ENCODE results near the gene SLC17A7. TPM values are rescaled to one million over a fixed set of nuclear protein-coding genes. Genes with fewer than 3 reads are reported as not detected.

SLC17A7 gene
- total and polyA plus RNA-seq, 7 experiments from 2014 or later = 0.12 to 0.22 TPM; not detected in 5

DNA sequence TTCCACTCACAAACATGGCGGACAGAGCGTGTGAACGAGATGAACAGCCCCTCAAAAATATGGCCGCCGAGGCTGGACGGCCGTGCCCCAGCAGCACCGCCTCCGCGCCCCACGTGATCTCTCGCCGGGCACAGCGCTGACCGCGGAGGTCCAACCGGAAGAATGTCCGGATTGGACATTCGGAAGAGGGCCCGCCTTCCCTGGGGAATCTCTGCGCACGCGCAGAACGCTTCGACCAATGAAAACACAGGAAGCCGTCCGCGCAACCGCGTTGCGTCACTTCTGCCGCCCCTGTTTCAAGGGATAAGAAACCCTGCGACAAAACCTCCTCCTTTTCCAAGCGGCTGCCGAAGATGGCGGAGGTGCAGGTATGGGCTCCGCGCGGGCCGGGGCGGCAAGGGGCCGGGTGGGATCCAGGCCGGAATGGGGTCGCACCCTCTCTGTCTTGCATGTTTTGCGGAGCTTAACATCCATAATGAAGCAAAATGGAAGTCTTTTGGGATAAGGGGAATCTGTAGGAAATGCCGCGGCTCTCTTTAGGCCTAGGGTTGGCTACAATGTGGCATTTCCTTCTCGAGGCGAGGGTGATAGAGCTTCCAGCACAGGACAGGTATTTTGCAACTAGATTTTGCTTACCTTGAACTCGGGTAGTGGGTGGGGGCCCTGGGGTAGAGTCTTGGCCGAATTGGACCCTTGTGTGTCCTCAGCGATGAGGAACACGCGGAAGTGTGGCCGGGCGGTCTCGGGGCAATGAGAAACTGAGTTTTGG is 46.1 kb upstream of the SLC17A7 start, which contains the start of gene RPL13A:
TSS of gene RPL13A (plus strand) at position 332 of the 769 bp plus-strand sequence. CDS start at position 354, 22 bp downstream.
- Mint-ChIP-seq H3K4me1 (peaks cover 27 to 52% (median 42%) of the 10 kb centered on the region in 7 donors), H3K4me3 (peak within 1 kb of the TSS; percentile 95 to 99 (median 98)), H3K9me3 (peaks cover 0 to 12% (median 0%) of the 10 kb centered on the region in 11 donors), H3K27ac (peak within 1 kb of the TSS; percentile 89 to 99 (median 96)), H3K27me3 (peaks cover 0 to 9% (median 0%) of the 10 kb centered on the region in 5 donors), H3K36me3 (peaks cover 7 to 50% (median 26%) of the 10 kb centered on the region in 5 donors)
- intact Hi-C loops (cut with micrococcal nuclease) = loop anchor here (1.0 kb wide), 6 partner anchors 9 to 279 kb away; partner anchors contain the start of genes FLT3LG (in 2 of the 2), RPS11 (in 2 of the 2), ALDH16A1 (in 1 of the 2) and PIH1D1 (in 1 of the 2)
- H3K27ac ChIP-seq (ENCODE audit: low read depth, low read length) = peak within 1 kb of the TSS; percentile 92
- ATAC-seq (peak; percentile 94), DNase-seq (peak; percentile 97 to 99 (median 99))
- H3K4me3 ChIP-seq (ENCODE audit: low read length) = peak within 1 kb of the TSS; percentile 100
- H3K36me3 ChIP-seq (ENCODE audit: control insufficient read depth in 2 of 3, insufficient read depth in 3 of 3, low read length in 3 of 3) = peaks cover 23 to 73% (median 40%) of the 10 kb centered on the region in 3 experiments
- peaks cover 19 to 26% of the 10 kb centered on the region in 2 donors for H3K4me1 ChIP-seq (ENCODE audit: control insufficient read depth in 2 of 2, insufficient read depth in 2 of 2, low read length in 2 of 2)
- CTCF ChIA-PET = interaction anchor here (0.5 to 1.1 kb wide), 2 partner anchors 16 to 708 kb away, joined by 3 read pairs; no protein-coding TSS in a partner anchor
- no peaks in the 10 kb centered on the region for H3K27me3 ChIP-seq (ENCODE audit: control insufficient read depth in 2 of 2, insufficient read depth in 2 of 2, low read length in 2 of 2)
- no peaks in the 10 kb centered on the region for H3K9me3 ChIP-seq (ENCODE audit: control insufficient read depth in 2 of 3, low read length in 3 of 3)
- POLR2A ChIA-PET = interaction anchor here (0.7 to 3.0 kb wide), 26 partner anchors 9 to 390 kb away, joined by 3 to 36 read pairs (median 4); partner anchors contain the start of genes AKT1S1, ALDH16A1, FLT3LG and GFY

DNA sequence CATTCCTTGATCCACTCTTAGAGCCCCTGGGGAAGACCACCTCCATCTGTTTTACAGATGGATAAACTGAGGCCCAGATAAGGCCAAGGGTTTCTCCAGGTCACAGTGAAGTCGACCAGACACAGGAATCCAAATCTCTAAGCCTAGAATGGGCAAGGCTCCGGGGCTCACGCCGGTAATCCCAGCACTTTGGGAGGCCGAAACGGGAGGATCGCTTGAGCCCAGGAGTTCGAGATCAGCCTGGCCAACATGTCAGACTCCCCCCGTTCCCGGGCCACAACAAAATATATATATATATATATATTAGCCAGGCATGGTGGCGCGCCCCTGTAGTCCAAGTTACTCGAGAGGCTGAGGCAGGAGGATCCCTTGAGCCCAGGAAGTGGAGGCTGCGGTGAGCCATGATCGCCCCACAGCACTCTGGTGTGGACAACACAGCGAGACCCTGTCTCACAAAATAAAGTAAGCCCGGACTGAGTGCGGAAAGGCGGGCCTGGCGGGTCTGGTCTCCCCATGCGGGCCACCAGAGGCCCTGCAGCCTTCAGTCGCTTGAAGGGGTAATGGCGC is 45.5 kb upstream of the SLC17A7 start:
- no peak for DNase-seq
- H3K4me3 Mint-ChIP-seq = peak overlapping the region; percentile 95 to 99 (median 98)
- intact Hi-C loops (cut with micrococcal nuclease) = loop anchor here (1.0 kb wide), 6 partner anchors 10 to 280 kb away; partner anchors contain the start of genes FLT3LG (in 2 of the 2), RPS11 (in 2 of the 2), ALDH16A1 (in 1 of the 2) and PIH1D1 (in 1 of the 2)
- no peaks in the 10 kb centered on the region for H3K9me3 ChIP-seq (ENCODE audit: control insufficient read depth in 2 of 3, low read length in 3 of 3)
- H3K36me3 Mint-ChIP-seq = peaks cover 6 to 47% (median 21%) of the 10 kb centered on the region in 5 donors
- no peak for ATAC-seq
- H3K4me3 ChIP-seq (ENCODE audit: low read length) = no peak overlapping the region
- no peaks in the 10 kb centered on the region for H3K27me3 ChIP-seq (ENCODE audit: control insufficient read depth in 2 of 2, insufficient read depth in 2 of 2, low read length in 2 of 2)
- H3K27ac Mint-ChIP-seq = peak overlapping the region; percentile 89 to 99 (median 96)
- ChIA-PET CTCF (interaction anchor here (1.1 kb wide), 1 partner anchor 16 kb away, joined by 3 read pairs; no protein-coding TSS in a partner anchor), POLR2A (interaction anchor here (1.0 to 4.9 kb wide), 12 partner anchors 8 to 152 kb away, joined by 3 to 36 read pairs (median 7); partner anchors contain the start of genes ALDH16A1, FLT3LG, PIH1D1 and PRR12)
- peaks cover 0 to 12% (median 0%) of the 10 kb centered on the region in 11 donors for H3K9me3 Mint-ChIP-seq
- H3K4me1 Mint-ChIP-seq = peaks cover 23 to 51% (median 40%) of the 10 kb centered on the region in 7 donors
- H3K36me3 ChIP-seq (ENCODE audit: control insufficient read depth in 2 of 3, insufficient read depth in 3 of 3, low read length in 3 of 3) = peaks cover 17 to 73% (median 36%) of the 10 kb centered on the region in 3 experiments
- peaks cover 0 to 9% (median 0%) of the 10 kb centered on the region in 5 donors for H3K27me3 Mint-ChIP-seq
- H3K4me1 ChIP-seq (ENCODE audit: control insufficient read depth in 2 of 2, insufficient read depth in 2 of 2, low read length in 2 of 2) = peaks cover 19 to 26% of the 10 kb centered on the region in 2 donors
- H3K27ac ChIP-seq (ENCODE audit: low read depth, low read length) = peak overlapping the region; percentile 92

GRCh38 chr19:49486232-49486631 is 44.9 kb upstream of the SLC17A7 start:
- Histone ChIP-seq H3K27me3 (ENCODE audit: control insufficient read depth in 2 of 2, insufficient read depth in 2 of 2, low read length in 2 of 2) (no peaks in the 10 kb centered on the region), H3K4me3 (ENCODE audit: low read length) (no peak overlapping the region), H3K36me3 (ENCODE audit: control insufficient read depth in 2 of 3, insufficient read depth in 3 of 3, low read length in 3 of 3) (peaks cover 12 to 72% (median 34%) of the 10 kb centered on the region in 3 experiments), H3K9me3 (ENCODE audit: control insufficient read depth in 2 of 3, low read length in 3 of 3) (no peaks in the 10 kb centered on the region), H3K4me1 (ENCODE audit: control insufficient read depth in 2 of 2, insufficient read depth in 2 of 2, low read length in 2 of 2) (peaks cover 19 to 26% of the 10 kb centered on the region in 2 donors), H3K27ac (ENCODE audit: low read depth, low read length) (peak overlapping the region; percentile 92)
- Mint-ChIP-seq H3K27me3 (peaks cover 0 to 9% (median 0%) of the 10 kb centered on the region in 5 donors), H3K27ac (peak overlapping the region; percentile 6 to 99 (median 75)), H3K9me3 (peaks cover 0 to 12% (median 0%) of the 10 kb centered on the region in 11 donors), H3K4me3 (peak overlapping the region in 5 of 10 donors; percentile 15 to 44 (median 29)), H3K4me1 (peaks cover 22 to 51% (median 42%) of the 10 kb centered on the region in 7 donors), H3K36me3 (peaks cover 6 to 49% (median 21%) of the 10 kb centered on the region in 5 donors)
- ChIA-PET CTCF (interaction anchor here (0.6 kb wide), 1 partner anchor 11 kb away, joined by 3 read pairs; no protein-coding TSS in a partner anchor), POLR2A (interaction anchor here (0.5 to 4.9 kb wide), 4 partner anchors 9 to 81 kb away, joined by 3 to 24 read pairs (median 4); partner anchors contain the start of gene RPS11)
- no peak for DNase-seq
- no peak for ATAC-seq
- intact Hi-C loops (cut with micrococcal nuclease) = no loop called here

- Histone ChIP-seq H3K4me3 (ENCODE audit: low read length) (no peak overlapping the region), H3K27ac (ENCODE audit: low read depth, low read length) (peak overlapping the region; percentile 41), H3K36me3 (ENCODE audit: control insufficient read depth in 2 of 3, insufficient read depth in 3 of 3, low read length in 3 of 3) (peaks cover 0 to 71% (median 19%) of the 10 kb centered on the region in 3 experiments), H3K9me3 (ENCODE audit: control insufficient read depth in 2 of 3, low read length in 3 of 3) (no peaks in the 10 kb centered on the region), H3K27me3 (ENCODE audit: control insufficient read depth in 2 of 2, insufficient read depth in 2 of 2, low read length in 2 of 2) (no peaks in the 10 kb centered on the region), H3K4me1 (ENCODE audit: control insufficient read depth in 2 of 2, insufficient read depth in 2 of 2, low read length in 2 of 2) (peaks cover 10 to 18% of the 10 kb centered on the region in 2 donors)
- H3K27me3 Mint-ChIP-seq = no peaks in the 10 kb centered on the region
- intact Hi-C loops (cut with micrococcal nuclease) = no loop called here
- H3K36me3 Mint-ChIP-seq = peaks cover 0 to 23% (median 5%) of the 10 kb centered on the region in 5 donors
- H3K9me3 Mint-ChIP-seq = no peaks in the 10 kb centered on the region
- CTCF ChIA-PET = interaction anchor here (0.6 to 1.4 kb wide), 5 partner anchors 7 to 22 kb away, joined by 3 to 4 read pairs (median 3); partner anchors contain the start of gene FLT3LG
- H3K4me3 Mint-ChIP-seq = peak overlapping the region in 3 of 10 donors; percentile 8 to 59 (median 33)
- H3K4me1 Mint-ChIP-seq = peaks cover 7 to 47% (median 25%) of the 10 kb centered on the region in 7 donors
- ATAC-seq = no peak
- POLR2A ChIA-PET = interaction anchor here (0.6 to 1.9 kb wide), 4 partner anchors 11 to 54 kb away, joined by 3 to 7 read pairs (median 4); partner anchors contain the start of genes ALDH16A1 and RPS11
- no peak for DNase-seq
- peak overlapping the region; percentile 28 to 85 (median 49) for H3K27ac Mint-ChIP-seq
Observed at GRCh38 chr19:49481020-49481683, 39.8 kb upstream of the SLC17A7 start.

GRCh38 chr19:49479975-49480628 is 38.8 kb upstream of the SLC17A7 start:
- Mint-ChIP-seq H3K27me3 (no peaks in the 10 kb centered on the region), H3K9me3 (peaks cover 0 to 3% (median 0%) of the 10 kb centered on the region in 11 donors), H3K4me3 (peak overlapping the region in 4 of 10 donors; percentile 14 to 59 (median 38)), H3K36me3 (peaks cover 5 to 28% (median 14%) of the 10 kb centered on the region in 5 donors), H3K27ac (peak overlapping the region in 5 of 9 donors; percentile 21 to 77 (median 60)), H3K4me1 (peaks cover 7 to 50% (median 34%) of the 10 kb centered on the region in 7 donors)
- intact Hi-C loops (cut with micrococcal nuclease) = loop anchor here in 1 of 2 donors (10.0 kb wide), 1 partner anchor 365 kb away; the partner anchor contains the start of genes C19orf73, LIN7B and PPFIA3
- Histone ChIP-seq H3K27ac (ENCODE audit: low read depth, low read length) (peak overlapping the region; percentile 58), H3K27me3 (ENCODE audit: control insufficient read depth in 2 of 2, insufficient read depth in 2 of 2, low read length in 2 of 2) (no peaks in the 10 kb centered on the region), H3K36me3 (ENCODE audit: control insufficient read depth in 2 of 3, insufficient read depth in 3 of 3, low read length in 3 of 3) (peaks cover 0 to 69% (median 10%) of the 10 kb centered on the region in 3 experiments), H3K4me3 (ENCODE audit: low read length) (no peak overlapping the region), H3K4me1 (ENCODE audit: control insufficient read depth in 2 of 2, insufficient read depth in 2 of 2, low read length in 2 of 2) (peaks cover 10 to 18% of the 10 kb centered on the region in 2 donors), H3K9me3 (ENCODE audit: control insufficient read depth in 2 of 3, low read length in 3 of 3) (no peaks in the 10 kb centered on the region)
- DNase-seq (no peak), ATAC-seq (no peak)
- CTCF ChIA-PET = no interaction called here
- POLR2A ChIA-PET = interaction anchor here (1.9 kb wide), 1 partner anchor 16 kb away, joined by 7 read pairs; the partner anchor contains the start of gene RPS11

All from naive thymus-derived CD4-positive, alpha-beta T cell (primary cell).